ENCODE data around the gene HYCC1.

Gene HYCC1

GRCh38 chr7:23000597-23001360 lies 13.2 kb downstream of the HYCC1 start:
- peaks cover 69% of the 10 kb centered on the region for H3K4me1 ChIP-seq (ENCODE audit: control insufficient read depth, insufficient read depth, low read length)
- no peak overlapping the region for H3K9ac ChIP-seq (ENCODE audit: low read depth, low read length)
- no peaks in the 10 kb centered on the region for H3K36me3 ChIP-seq (ENCODE audit: control insufficient read depth, insufficient read depth, low read length)

DNA sequence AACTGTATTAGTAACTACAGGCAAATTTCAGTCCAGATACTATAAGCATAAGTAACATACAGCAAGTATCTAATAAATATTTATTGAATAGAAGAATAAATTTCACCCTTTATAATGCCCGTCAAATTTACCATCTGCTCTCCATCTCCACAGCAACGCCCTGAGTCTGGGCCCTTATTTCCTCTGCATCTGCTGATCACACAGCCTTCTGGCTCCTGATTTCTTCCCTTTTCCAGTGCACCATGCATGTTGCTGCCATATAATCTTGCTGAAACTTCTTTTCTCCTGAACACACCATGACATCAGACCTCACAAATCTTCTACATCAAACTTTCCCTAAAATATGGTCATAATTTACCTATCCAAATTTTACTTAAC lies 15.4 kb downstream of the HYCC1 start:
- H3K27ac ChIP-seq (ENCODE audit: low read depth, low read length), result no peak overlapping the region
- H3K9ac ChIP-seq (ENCODE audit: low read depth, low read length), result no peak overlapping the region
- no peak overlapping the region for H3K4me3 ChIP-seq (ENCODE audit: low read depth, low read length)
- no peaks in the 10 kb centered on the region for H3K9me3 ChIP-seq (ENCODE audit: control insufficient read depth, insufficient read depth, low read length)
- no peaks in the 10 kb centered on the region for H3K27me3 ChIP-seq (ENCODE audit: control insufficient read depth, insufficient read depth, low read length)
- peaks cover 64% of the 10 kb centered on the region for H3K4me1 ChIP-seq (ENCODE audit: control insufficient read depth, insufficient read depth, low read length)
- no peaks in the 10 kb centered on the region; the same call in 1 of the 2 replicates for H3K36me3 ChIP-seq (ENCODE audit: control insufficient read depth, insufficient read depth, low read length)

More at GRCh38 chr7:23000597-23001360, 13.2 kb downstream of the HYCC1 start:
- no peaks in the 10 kb centered on the region for H3K27me3 ChIP-seq (ENCODE audit: control insufficient read depth, insufficient read depth, low read length)
- no peaks in the 10 kb centered on the region for H3K9me3 ChIP-seq (ENCODE audit: control insufficient read depth, insufficient read depth, low read length)
- no peak overlapping the region for H3K27ac ChIP-seq (ENCODE audit: low read depth, low read length)
- peak overlapping the region; percentile 24; the same call in 1 of the 2 replicates for H3K4me3 ChIP-seq (ENCODE audit: low read depth, low read length)

GRCh38 chr7:22997871-22998518 lies 15.9 kb downstream of the HYCC1 start:
- Histone ChIP-seq H3K4me3 (ENCODE audit: low read depth, low read length) (no peak overlapping the region), H3K36me3 (ENCODE audit: control insufficient read depth, insufficient read depth, low read length) (no peaks in the 10 kb centered on the region; the same call in 1 of the 2 replicates), H3K27me3 (ENCODE audit: control insufficient read depth, insufficient read depth, low read length) (no peaks in the 10 kb centered on the region), H3K9me3 (ENCODE audit: control insufficient read depth, insufficient read depth, low read length) (no peaks in the 10 kb centered on the region), H3K27ac (ENCODE audit: low read depth, low read length) (no peak overlapping the region), H3K9ac (ENCODE audit: low read depth, low read length) (no peak overlapping the region), H3K4me1 (ENCODE audit: control insufficient read depth, insufficient read depth, low read length) (peaks cover 60% of the 10 kb centered on the region)

DNA sequence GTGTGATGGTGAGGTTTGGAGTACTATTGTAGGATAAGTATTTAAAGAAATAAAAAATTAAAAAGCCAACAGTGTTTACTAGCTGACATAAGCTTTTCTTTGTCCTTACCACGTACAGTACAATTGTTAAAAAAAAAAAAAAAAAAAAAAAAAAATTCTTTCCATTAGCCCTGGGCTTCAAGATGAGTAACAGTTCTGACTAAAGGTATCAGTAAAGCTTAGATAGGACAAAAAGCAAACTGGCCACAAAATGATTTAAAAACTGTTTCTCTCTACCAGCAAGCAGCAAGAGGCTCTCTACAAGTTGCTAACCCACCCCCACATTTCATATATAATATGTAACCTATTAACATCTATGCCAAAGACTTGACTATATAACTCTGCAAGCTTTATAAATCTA lies 17.5 kb downstream of the HYCC1 start:
- Histone ChIP-seq H3K4me1 (ENCODE audit: control insufficient read depth, insufficient read depth, low read length) (peaks cover 64% of the 10 kb centered on the region), H3K9me3 (ENCODE audit: control insufficient read depth, insufficient read depth, low read length) (no peaks in the 10 kb centered on the region), H3K4me3 (ENCODE audit: low read depth, low read length) (no peak overlapping the region), H3K9ac (ENCODE audit: low read depth, low read length) (no peak overlapping the region), H3K36me3 (ENCODE audit: control insufficient read depth, insufficient read depth, low read length) (no peaks in the 10 kb centered on the region; the same call in 1 of the 2 replicates), H3K27me3 (ENCODE audit: control insufficient read depth, insufficient read depth, low read length) (no peaks in the 10 kb centered on the region), H3K27ac (ENCODE audit: low read depth, low read length) (no peak overlapping the region)

GRCh38 chr7:22995011-22995410 lies 18.9 kb downstream of the HYCC1 start:
- Histone ChIP-seq H3K27me3 (ENCODE audit: control insufficient read depth, insufficient read depth, low read length) (no peaks in the 10 kb centered on the region), H3K9ac (ENCODE audit: low read depth, low read length) (no peak overlapping the region), H3K4me1 (ENCODE audit: control insufficient read depth, insufficient read depth, low read length) (peaks cover 64% of the 10 kb centered on the region), H3K9me3 (ENCODE audit: control insufficient read depth, insufficient read depth, low read length) (no peaks in the 10 kb centered on the region), H3K27ac (ENCODE audit: low read depth, low read length) (no peak overlapping the region), H3K4me3 (ENCODE audit: low read depth, low read length) (no peak overlapping the region), H3K36me3 (ENCODE audit: control insufficient read depth, insufficient read depth, low read length) (no peaks in the 10 kb centered on the region; the same call in 1 of the 2 replicates)

GRCh38 chr7:22992874-22993840 lies 20.8 kb downstream of the HYCC1 start:
- Histone ChIP-seq H3K36me3 (ENCODE audit: control insufficient read depth, insufficient read depth, low read length) (no peaks in the 10 kb centered on the region; the same call in 1 of the 2 replicates), H3K27ac (ENCODE audit: low read depth, low read length) (no peak overlapping the region), H3K4me1 (ENCODE audit: control insufficient read depth, insufficient read depth, low read length) (peaks cover 65% of the 10 kb centered on the region), H3K4me3 (ENCODE audit: low read depth, low read length) (no peak overlapping the region), H3K9ac (ENCODE audit: low read depth, low read length) (no peak overlapping the region), H3K9me3 (ENCODE audit: control insufficient read depth, insufficient read depth, low read length) (no peaks in the 10 kb centered on the region), H3K27me3 (ENCODE audit: control insufficient read depth, insufficient read depth, low read length) (no peaks in the 10 kb centered on the region)

DNA sequence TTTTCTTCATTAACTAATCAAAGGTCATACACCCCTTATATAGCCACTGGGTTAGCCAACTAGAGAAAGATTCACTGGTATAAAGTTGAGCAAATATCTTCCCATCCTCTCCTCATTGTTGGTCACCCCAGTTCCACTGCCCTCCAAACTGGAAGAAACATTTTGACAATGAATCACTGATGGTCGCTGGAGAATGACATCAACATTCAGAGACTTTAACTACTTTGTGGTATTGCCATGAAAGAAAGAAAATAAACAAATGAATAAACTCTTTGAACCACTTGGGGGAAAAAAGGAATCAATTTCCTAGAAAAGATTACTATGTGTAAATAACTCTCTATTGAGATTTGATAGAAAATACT lies 23.4 kb downstream of the HYCC1 start:
- Histone ChIP-seq H3K27me3 (ENCODE audit: control insufficient read depth, insufficient read depth, low read length) (no peaks in the 10 kb centered on the region), H3K4me1 (ENCODE audit: control insufficient read depth, insufficient read depth, low read length) (peaks cover 60% of the 10 kb centered on the region), H3K9me3 (ENCODE audit: control insufficient read depth, insufficient read depth, low read length) (no peaks in the 10 kb centered on the region), H3K4me3 (ENCODE audit: low read depth, low read length) (no peak overlapping the region; the same call in 1 of the 2 replicates), H3K27ac (ENCODE audit: low read depth, low read length) (peak overlapping the region; percentile 8), H3K9ac (ENCODE audit: low read depth, low read length) (no peak overlapping the region), H3K36me3 (ENCODE audit: control insufficient read depth, insufficient read depth, low read length) (no peaks in the 10 kb centered on the region; the same call in 1 of the 2 replicates)

GRCh38 chr7:22989643-22990587 lies 24.0 kb downstream of the HYCC1 start:
- no peak overlapping the region for H3K9ac ChIP-seq (ENCODE audit: low read depth, low read length)
- H3K27ac ChIP-seq (ENCODE audit: low read depth, low read length), result peak overlapping the region; percentile 69
- H3K9me3 ChIP-seq (ENCODE audit: control insufficient read depth, insufficient read depth, low read length), result no peaks in the 10 kb centered on the region
- H3K4me1 ChIP-seq (ENCODE audit: control insufficient read depth, insufficient read depth, low read length), result peaks cover 53% of the 10 kb centered on the region
- no peaks in the 10 kb centered on the region for H3K27me3 ChIP-seq (ENCODE audit: control insufficient read depth, insufficient read depth, low read length)
- H3K4me3 ChIP-seq (ENCODE audit: low read depth, low read length), result no peak overlapping the region; the same call in 1 of the 2 replicates
- H3K36me3 ChIP-seq (ENCODE audit: control insufficient read depth, insufficient read depth, low read length), result no peaks in the 10 kb centered on the region

GRCh38 chr7:22985436-22985835 lies 28.5 kb downstream of the HYCC1 start:
- Histone ChIP-seq H3K9ac (ENCODE audit: low read depth, low read length) (no peak overlapping the region), H3K9me3 (ENCODE audit: control insufficient read depth, insufficient read depth, low read length) (no peaks in the 10 kb centered on the region), H3K27me3 (ENCODE audit: control insufficient read depth, insufficient read depth, low read length) (no peaks in the 10 kb centered on the region), H3K4me1 (ENCODE audit: control insufficient read depth, insufficient read depth, low read length) (peaks cover 37% of the 10 kb centered on the region), H3K4me3 (ENCODE audit: low read depth, low read length) (no peak overlapping the region), H3K36me3 (ENCODE audit: control insufficient read depth, insufficient read depth, low read length) (0 out of 2 replicates have a peak, but pooled peaks cover 10% of the 10 kb centered on the region), H3K27ac (ENCODE audit: low read depth, low read length) (no peak overlapping the region)
